HG03159 (cell line): ENCODE results near the gene AFF4.
"Not testable (repeated sequence)": the region's sequence is repeated elsewhere in the genome, so short reads cannot be mapped to it uniquely, and the experiment has no call there.

Source experiments
- ATAC-seq: cut with Tn5 transposase; IDR thresholded peaks from one replicate; pipeline ENCODE4 v1.9.1; 2021; ENCODE audit warnings: mild to moderate bottlenecking, moderate library complexity; ENCODE audit not compliant: unreplicated experiment

Gene AFF4

GRCh38 chr5:132953710-132954109, 9.7 kb downstream of the AFF4 start:
- no peak for ATAC-seq

DNA sequence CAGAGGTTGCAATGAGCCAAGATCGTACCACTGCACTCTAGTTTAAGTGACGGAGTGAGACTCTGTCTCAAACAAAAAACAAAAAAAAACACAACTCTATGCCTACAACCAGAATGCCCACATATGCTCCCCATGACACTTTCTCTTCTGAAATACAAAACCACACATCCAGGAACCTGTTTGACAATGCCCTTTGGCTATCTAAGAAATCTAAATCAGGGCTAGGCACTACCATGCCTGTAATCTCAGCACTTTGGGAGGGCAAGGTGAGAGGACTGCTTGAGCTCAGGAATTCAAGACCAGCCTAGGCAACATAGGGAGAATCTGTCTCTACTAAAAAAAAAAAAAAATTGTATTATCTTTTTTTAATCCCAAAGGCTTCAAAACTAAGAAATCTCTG, 10.6 kb downstream of the AFF4 start:
- ATAC-seq = no peak

- ATAC-seq = no peak
Observed at GRCh38 chr5:132951897-132952296, 11.5 kb downstream of the AFF4 start.

DNA sequence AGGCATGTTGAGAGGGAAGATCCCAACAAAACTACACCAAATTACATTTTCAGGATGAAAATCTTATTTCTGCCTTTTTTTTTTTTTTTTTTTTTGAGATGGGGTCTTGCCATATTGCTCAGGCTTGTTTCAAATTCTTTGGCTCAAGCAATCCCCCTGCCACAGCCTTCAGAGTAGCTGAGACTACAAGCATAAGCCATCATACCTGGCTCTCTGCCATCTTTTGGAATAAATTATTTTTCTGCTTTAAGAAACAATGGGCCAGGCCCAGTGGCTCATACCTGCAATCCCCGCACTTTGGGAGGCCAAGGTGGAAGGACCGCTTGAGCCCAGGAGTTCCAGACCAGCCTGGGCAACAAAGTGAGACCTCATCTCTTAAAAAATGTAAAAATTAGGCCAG, 14.3 kb downstream of the AFF4 start:
- ATAC-seq = no peak

GRCh38 chr5:132947671-132948070, 15.8 kb downstream of the AFF4 start:
- ATAC-seq = no peak

DNA sequence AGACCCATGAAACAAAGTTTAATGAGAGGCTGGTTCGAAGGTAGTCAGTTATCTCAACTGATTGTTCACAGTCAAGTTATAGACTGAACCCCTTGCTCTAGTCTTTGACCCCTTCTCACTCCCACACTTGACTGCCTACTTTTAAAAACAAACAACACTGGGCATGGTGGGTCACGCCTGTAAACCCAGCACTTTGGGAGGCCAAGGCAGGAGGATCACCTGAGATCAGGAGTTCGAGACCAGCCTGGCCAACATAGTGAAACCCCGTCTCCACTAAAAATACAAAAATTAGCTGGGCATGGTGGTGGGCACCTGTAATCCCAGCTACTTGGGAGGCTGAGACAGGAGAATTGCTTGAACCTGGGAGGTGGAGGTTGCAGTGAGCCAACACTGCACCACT, 18.1 kb downstream of the AFF4 start:
- not testable (repeated sequence) for ATAC-seq

- no peak for ATAC-seq
Observed at GRCh38 chr5:132943362-132944022, 19.9 kb downstream of the AFF4 start.

GRCh38 chr5:132941331-132941730, 22.1 kb downstream of the AFF4 start:
- ATAC-seq = no peak

DNA sequence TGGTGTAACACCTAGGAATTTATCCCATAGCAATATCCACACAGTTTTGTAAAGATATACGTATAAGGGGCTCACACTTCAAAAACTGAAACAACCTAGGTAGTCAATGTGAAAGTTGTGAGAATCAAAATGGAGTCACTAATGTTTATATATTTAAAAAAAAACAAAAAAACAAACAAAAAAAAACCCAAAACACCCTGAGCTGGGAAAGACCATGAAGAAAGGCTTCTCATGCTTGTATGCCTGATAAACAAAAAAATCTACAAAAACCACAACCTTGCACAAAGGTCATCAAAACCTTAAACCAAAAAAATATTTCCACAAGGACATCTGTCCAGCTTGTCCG, 35.4 kb downstream of the AFF4 start:
- no peak for ATAC-seq

DNA sequence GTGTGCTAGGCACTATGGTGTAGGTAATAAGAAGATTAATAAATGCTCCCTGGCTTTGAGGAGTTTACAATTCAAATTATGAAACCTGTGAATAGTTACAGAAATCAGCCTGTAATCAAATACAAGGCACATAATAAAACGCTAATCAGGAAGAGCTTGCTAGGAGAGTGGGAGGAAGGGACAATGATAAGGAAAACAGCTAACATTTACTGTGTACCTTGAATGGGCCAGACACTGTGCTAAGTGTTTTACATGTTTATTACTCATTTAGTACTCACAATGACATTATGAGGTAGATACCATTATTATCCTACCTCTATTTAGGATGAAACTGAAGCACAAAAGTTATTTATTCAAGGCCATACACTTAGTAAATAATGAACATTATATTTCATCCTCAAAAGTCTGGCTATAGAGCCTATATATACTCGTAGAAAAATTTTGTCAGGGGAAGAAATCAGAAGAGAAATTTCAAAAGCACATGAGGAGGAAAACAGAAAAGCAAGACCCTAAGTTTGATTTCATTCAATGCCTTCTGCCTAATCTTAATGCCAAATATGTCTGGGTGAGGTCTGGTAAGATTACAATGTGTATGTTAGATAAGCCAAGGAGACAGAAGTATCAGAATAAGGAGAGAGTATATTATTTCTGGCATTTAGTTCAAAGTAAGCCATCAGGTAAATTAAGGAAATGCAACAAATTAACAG, 35.9 kb downstream of the AFF4 start:
- no peak for ATAC-seq

DNA sequence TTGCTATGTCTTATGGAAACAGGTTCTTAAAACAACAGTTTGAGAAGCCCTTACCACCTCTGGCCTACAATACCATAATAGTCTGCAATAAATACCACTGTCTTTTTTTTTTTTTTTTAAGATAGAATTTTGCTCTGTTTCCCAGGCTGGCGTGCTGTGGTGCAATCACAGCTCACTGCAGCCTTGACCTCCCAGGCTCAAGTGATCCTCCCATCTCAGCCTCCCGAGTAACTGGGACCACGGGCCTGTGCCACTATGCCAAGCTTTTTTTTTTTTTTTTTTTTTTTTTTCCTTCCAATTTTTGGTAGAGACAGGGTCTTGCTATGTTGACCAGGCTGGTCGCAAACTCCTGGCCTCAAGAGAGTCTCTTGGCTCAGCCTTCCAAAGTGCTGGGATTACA, 37.0 kb downstream of the AFF4 start:
- ATAC-seq = no peak

DNA sequence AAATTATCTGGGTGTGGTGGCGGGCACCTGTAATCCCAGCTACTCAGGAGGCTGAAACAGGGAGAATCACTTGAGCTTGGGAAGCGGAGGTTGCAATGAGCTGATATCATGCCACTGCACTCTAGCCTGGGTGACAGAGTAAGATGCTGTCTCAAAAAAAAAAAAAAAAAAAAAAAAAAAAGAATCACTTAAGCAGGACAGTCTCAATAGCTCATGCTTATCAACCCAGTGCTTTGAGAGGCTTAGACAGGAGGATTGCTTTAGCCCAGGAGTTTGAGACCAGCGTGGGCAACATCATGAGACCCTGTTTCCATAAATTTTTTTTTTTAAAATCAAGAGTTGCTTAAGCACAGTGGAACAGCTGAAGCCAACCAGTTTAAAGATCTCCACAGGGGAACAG, 47.3 kb downstream of the AFF4 start:
- ATAC-seq = no peak

DNA sequence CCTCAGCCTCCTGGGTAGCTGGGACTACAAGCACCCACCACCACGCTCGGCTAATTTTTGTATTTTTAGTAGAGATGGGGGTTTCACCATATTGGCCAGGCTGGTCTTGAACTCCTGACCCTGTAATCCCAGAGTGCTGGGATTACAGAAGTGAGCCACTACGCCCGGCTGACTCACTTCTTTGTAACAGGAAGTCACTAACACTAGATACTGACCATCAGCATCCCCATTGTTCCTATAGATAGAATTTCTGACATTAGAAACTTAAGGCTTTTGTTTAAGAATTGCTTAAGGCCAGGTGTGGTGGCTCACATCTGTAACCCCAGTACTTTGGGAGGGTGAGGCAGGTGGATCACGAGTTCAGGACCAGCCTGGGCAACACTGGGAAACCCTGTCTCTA, 47.8 kb downstream of the AFF4 start:
- ATAC-seq = no peak

DNA sequence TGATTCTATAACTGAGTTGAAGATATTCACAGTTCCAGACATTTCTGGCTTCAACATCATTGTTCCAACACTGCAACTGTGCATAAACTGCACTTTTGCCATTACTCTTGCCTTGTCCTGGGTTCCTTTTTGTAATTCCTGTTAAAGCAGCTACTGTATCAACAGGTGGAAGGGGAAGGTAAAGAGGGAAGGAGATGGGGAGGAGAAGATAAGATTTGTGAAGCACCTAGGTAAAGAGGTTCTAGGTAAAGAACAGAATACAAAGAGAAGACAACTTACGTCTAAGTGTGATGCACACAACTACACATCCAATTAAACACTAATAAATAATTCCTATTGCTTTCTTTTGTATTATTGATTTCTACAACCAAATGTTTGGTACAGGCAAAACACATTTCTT, 53.7 kb downstream of the AFF4 start:
- ATAC-seq = no peak

DNA sequence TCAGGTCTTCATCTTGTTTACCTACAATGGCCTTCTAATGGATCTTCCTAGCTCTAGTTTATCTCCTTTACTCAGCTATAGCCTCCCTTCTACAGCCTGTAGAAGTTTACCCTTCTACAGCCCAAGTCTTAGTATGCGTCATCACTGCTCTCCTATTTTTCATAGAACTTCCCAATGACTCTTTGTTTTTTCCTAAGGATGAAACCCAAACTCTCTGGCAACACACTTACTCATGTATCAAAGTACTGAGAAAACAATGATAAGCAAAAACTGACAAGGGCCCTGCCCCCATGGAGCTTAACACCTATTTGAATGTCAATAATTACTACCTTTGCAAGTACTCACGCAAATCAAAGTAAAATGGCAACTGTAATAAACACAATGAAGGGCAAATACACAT, 56.3 kb downstream of the AFF4 start:
- ATAC-seq = no peak

GRCh38 chr5:132905938-132906337, 57.5 kb downstream of the AFF4 start:
- no peak for ATAC-seq

- no peak for ATAC-seq
Observed at GRCh38 chr5:132901730-132902129, 61.7 kb downstream of the AFF4 start.

GRCh38 chr5:132901036-132901435, 62.4 kb downstream of the AFF4 start:
- ATAC-seq = no peak

- ATAC-seq = no peak
Observed at GRCh38 chr5:132898094-132898493, 65.3 kb downstream of the AFF4 start.

- no peak for ATAC-seq
Observed at GRCh38 chr5:132896685-132897084, 66.7 kb downstream of the AFF4 start.

GRCh38 chr5:132895719-132896305, 67.6 kb downstream of the AFF4 start:
- ATAC-seq = no peak

- ATAC-seq = no peak
Observed at GRCh38 chr5:132890817-132891216, 72.6 kb downstream of the AFF4 start.

DNA sequence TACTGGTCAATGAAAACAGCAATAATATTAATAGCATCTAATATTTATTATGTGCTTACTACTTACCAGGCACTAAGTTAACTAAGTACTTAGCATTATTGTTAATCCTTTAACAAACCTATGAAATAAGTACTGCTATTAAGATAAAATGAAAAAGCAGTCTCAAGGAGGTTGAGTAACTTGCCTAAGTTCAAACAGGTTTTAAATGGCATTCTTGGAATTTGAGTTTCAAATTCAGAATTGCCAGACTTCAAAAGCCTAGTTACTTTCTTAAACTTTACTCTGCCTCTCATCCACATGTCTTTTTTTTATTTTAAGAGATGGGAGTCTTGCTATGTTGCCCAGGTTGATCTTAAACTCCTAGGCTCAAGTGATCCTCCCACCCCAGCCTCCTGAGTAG, 73.9 kb downstream of the AFF4 start:
- ATAC-seq = no peak
